Endothelial cell of umbilical vein (primary cell): ENCODE results near the gene DDX56. TPM values are rescaled to one million over a fixed set of nuclear protein-coding genes. Genes with fewer than 3 reads are reported as not detected.

Experiments
- BruUV-seq: library from RNA; stranded (reverse); fragments of 400-500 nt; replicated peaks from 2 replicates; lab custom pipeline; 2021; lab: Mats Ljungman, UMichigan
- CTCF ChIA-PET: fragments of 300-600, 350-600 bp; sonication (Branson Sonifier 250); formaldehyde crosslinking; loops from one replicate; lab custom pipeline; 2021; ENCODE audit warnings: antibody characterized with exemption, inconsistent platforms; lab: Charles Lee
- POLR2A ChIA-PET: fragments of 300-600, 350-600 bp; sonication (Branson Sonifier 250); formaldehyde crosslinking; loops from one replicate; lab custom pipeline; 2021; ENCODE audit warnings: antibody characterized with exemption, inconsistent platforms; lab: Charles Lee
- DNase-seq: peaks from one replicate; pipeline ENCODE4 v3.0.0-alpha.2; 2011; ENCODE audit warnings: low read depth, low spot score
- FAIRE-seq: peaks from 2 replicates; lab custom pipeline; 2011; peaks lifted over from hg19 to GRCh38; lab: Jason Lieb, UNC
- H2AFZ ChIP-seq: 2 replicates; pipeline ENCODE4 v1.6.0; 2012; ENCODE audit warnings: low read depth, low read length, control low read depth, inconsistent platforms
- H3K27ac ChIP-seq: 2 replicates; pipeline ENCODE4 v1.5.1; 2011; ENCODE audit warnings: low read depth, mild to moderate bottlenecking, control low read depth, low read length, moderate library complexity; ENCODE audit not compliant: insufficient read depth
- H3K27me3 ChIP-seq, 2 experiments: 2 replicates each; pipeline versions ENCODE4 v1.6.0 to v1.6.1; 2011; ENCODE audit warnings: low read length in 2 of 2, mixed read lengths in 1 of 2; ENCODE audit not compliant: control insufficient read depth in 2 of 2, insufficient read depth in 2 of 2
- H3K36me3 ChIP-seq, 2 experiments: 2 replicates in 1 of 2; 3 replicates in 1 of 2; pipeline ENCODE4 v1.5.1; 2011; ENCODE audit warnings: low read length in 2 of 2, mild to moderate bottlenecking in 1 of 2, moderate library complexity in 1 of 2; ENCODE audit not compliant: control insufficient read depth in 2 of 2, insufficient read depth in 2 of 2; ENCODE audit errors: extremely low read depth in 1 of 2
- H3K4me1 ChIP-seq: 3 replicates; pipeline ENCODE4 v1.5.1; 2011; ENCODE audit warnings: mild to moderate bottlenecking, low read length; ENCODE audit not compliant: control insufficient read depth, insufficient read depth; ENCODE audit errors: extremely low read depth
- H3K4me2 ChIP-seq: 2 replicates; pipeline ENCODE4 v1.6.1; 2011; ENCODE audit warnings: low read length, control low read depth, mixed read lengths; ENCODE audit not compliant: insufficient read depth
- H3K4me3 ChIP-seq, 3 experiments: fragments of 200-600 bp in 1 of 3; sonication (generic), shearing (Covaris generic) in 1 of 3; replicated peaks in 1 of 3; 2 replicates each; pipeline ENCODE4 v1.5.1; 2011 to 2016; ENCODE audit warnings: control low read depth in 3 of 3, low read length in 3 of 3, mild to moderate bottlenecking in 2 of 3, inconsistent platforms in 1 of 3, low read depth in 1 of 3, moderate library complexity in 1 of 3; ENCODE audit not compliant: insufficient read depth in 1 of 3
- H3K79me2 ChIP-seq: 2 replicates; pipeline ENCODE4 v1.6.0; 2012; ENCODE audit warnings: low read length, inconsistent platforms; ENCODE audit not compliant: control insufficient read depth, insufficient read depth
- H3K9ac ChIP-seq: replicated peaks from 2 replicates; pipeline ENCODE3; 2011; ENCODE audit warnings: low read length, control low read depth; ENCODE audit not compliant: insufficient read depth; ENCODE audit errors: extremely low read depth
- H3K9me1 ChIP-seq: replicated peaks from 3 replicates; pipeline ENCODE4 v1.6.0; 2011; ENCODE audit warnings: mild to moderate bottlenecking, low read length; ENCODE audit not compliant: control insufficient read depth, insufficient read depth; ENCODE audit errors: extremely low read depth
- H3K9me3 ChIP-seq: replicated peaks from 2 replicates; pipeline ENCODE4 v1.5.1; 2012; ENCODE audit warnings: low read length, inconsistent platforms; ENCODE audit not compliant: control insufficient read depth, insufficient read depth
- H4K20me1 ChIP-seq: replicated peaks from 2 replicates; pipeline ENCODE3; 2011; ENCODE audit warnings: mild to moderate bottlenecking, low read length; ENCODE audit not compliant: control insufficient read depth, insufficient read depth; ENCODE audit errors: extremely low read depth
- EZH2 ChIP-seq: IDR thresholded peaks from 2 replicates; pipeline ENCODE4 v1.6.1; 2012; ENCODE audit warnings: borderline replicate concordance, low read depth, mild to moderate bottlenecking, moderate library complexity, low read length, inconsistent platforms; ENCODE audit not compliant: severe bottlenecking
- FOS ChIP-seq: IDR thresholded peaks from 2 replicates; pipeline ENCODE4 v1.6.1; 2011; ENCODE audit warnings: mild to moderate bottlenecking, low read length, moderate library complexity, borderline replicate concordance; ENCODE audit not compliant: insufficient read depth
- GATA2 ChIP-seq: IDR thresholded peaks from 2 replicates; pipeline ENCODE4 v1.7.0; 2011; ENCODE audit warnings: low read depth, mild to moderate bottlenecking, moderate library complexity, mixed read lengths, low read length; ENCODE audit not compliant: insufficient read length, insufficient read depth
- JUN ChIP-seq: IDR thresholded peaks from 2 replicates; pipeline ENCODE4 v1.6.1; 2011; ENCODE audit warnings: borderline replicate concordance, low read depth; ENCODE audit not compliant: insufficient read length, insufficient read depth
- MAX ChIP-seq: IDR thresholded peaks from 2 replicates; pipeline ENCODE4 v1.6.1; 2011; ENCODE audit not compliant: insufficient read depth, insufficient read length
- MYC ChIP-seq: IDR thresholded peaks from one replicate; pipeline ENCODE4 v1.6.1; 2011; ENCODE audit warnings: mild to moderate bottlenecking, low read depth, low read length
- POLR2A ChIP-seq: IDR thresholded peaks from 2 replicates; pipeline ENCODE4 v1.6.1; 2012; ENCODE audit warnings: low read depth, mild to moderate bottlenecking, control low read depth, low read length
- POLR2AphosphoS5 ChIP-seq: IDR thresholded peaks from 2 replicates; pipeline ENCODE4 v1.6.1; 2012; ENCODE audit warnings: low read depth, mild to moderate bottlenecking, control low read depth, low read length, moderate library complexity; ENCODE audit not compliant: insufficient read depth
- dilution Hi-C: fragments of 300-500 bp; cut with MboI; formaldehyde crosslinking; loops from one replicate; pipeline ENCODE4 v1.15.0; 2019; ENCODE audit warnings: low sequenced_read_pairs; ENCODE audit not compliant: extremely low pct_ligation_motif_present
- intact Hi-C: fragments of 100-400 bp; cut with micrococcal nuclease; formaldehyde crosslinking; loops from one replicate; pipeline ENCODE4 v1.10.0; 2022
- polyA plus RNA-seq, 4 experiments: library from polyadenylated mRNA; depleted of rRNA in 3 of 4; stranded (reverse) in 3 of 4; unstranded in 1 of 4; fragments of >200 nt; gene quantifications; 2 replicates each; pipeline versions ENCODE4 v1.2.1 to v1.2.3, GENCODE V29; 2011 to 2012; ENCODE audit warnings: missing spikeins in 1 of 4
- total RNA-seq: library from RNA; stranded (reverse); gene quantifications from 2 replicates; pipeline ENCODE4 v1.2.3, GENCODE V29; 2021
- TF ChIP-seq, protein P1 (sequence below), 2 donors: IDR thresholded peaks; 1 replicate in 1 of 2; 2 replicates in 1 of 2; pipeline ENCODE4 v1.5.1; 2011; ENCODE audit warnings: low read length in 2 of 2, mild to moderate bottlenecking in 2 of 2, moderate library complexity in 2 of 2, control low read depth in 1 of 2, inconsistent platforms in 1 of 2, low read depth in 1 of 2; ENCODE audit not compliant: insufficient read depth in 1 of 2; ENCODE audit errors: extremely low read depth in 1 of 2

The DDX56 gene
- total and polyA plus RNA-seq, 2 donors (not counting 3 experiments of a cell fraction or from before 2014, with no cell fraction given), result 94.7 to 96.6 TPM

DNA sequence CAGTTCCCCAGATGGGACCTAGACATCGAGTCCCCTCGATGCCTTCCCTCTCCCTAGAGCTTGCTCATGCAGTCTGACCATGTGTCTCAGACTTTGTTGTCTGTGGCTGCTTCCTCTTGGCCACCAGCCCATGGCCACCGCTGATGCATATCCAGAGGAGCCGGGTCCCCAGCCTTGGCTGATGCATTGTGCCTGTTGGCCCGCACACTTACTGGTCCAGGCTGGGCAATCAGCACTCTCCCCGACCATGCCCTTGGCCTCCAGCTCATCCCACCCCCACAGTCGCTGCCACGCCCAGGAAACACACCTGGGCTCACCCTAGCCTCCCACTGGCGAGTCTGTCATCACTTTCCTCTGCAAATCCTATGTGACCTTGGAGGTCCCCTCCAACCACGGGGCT lies 42.7 kb downstream of the DDX56 start:
- no peaks in the 10 kb centered on the region for H3K4me1 ChIP-seq
- dilution Hi-C loops (no loop called here), intact Hi-C loops (no loop called here)
- no peaks in the 10 kb centered on the region for H3K27me3 ChIP-seq
- H3K79me2 ChIP-seq, result no peaks in the 10 kb centered on the region
- H2AFZ ChIP-seq, result no peak overlapping the region
- ChIA-PET POLR2A (no interaction called here), CTCF (no interaction called here)
- no peak for DNase-seq
- no TSS peak for BruUV-seq
- no peak for TF ChIP-seq POLR2AphosphoS5
- no peak for TF ChIP-seq EZH2
- TF ChIP-seq GATA2, result no peak
- TF ChIP-seq FOS, result no peak
- no peak for TF ChIP-seq POLR2A
- no peak for TF ChIP-seq MAX
- no peak for TF ChIP-seq JUN
- TF ChIP-seq, protein P1, sequence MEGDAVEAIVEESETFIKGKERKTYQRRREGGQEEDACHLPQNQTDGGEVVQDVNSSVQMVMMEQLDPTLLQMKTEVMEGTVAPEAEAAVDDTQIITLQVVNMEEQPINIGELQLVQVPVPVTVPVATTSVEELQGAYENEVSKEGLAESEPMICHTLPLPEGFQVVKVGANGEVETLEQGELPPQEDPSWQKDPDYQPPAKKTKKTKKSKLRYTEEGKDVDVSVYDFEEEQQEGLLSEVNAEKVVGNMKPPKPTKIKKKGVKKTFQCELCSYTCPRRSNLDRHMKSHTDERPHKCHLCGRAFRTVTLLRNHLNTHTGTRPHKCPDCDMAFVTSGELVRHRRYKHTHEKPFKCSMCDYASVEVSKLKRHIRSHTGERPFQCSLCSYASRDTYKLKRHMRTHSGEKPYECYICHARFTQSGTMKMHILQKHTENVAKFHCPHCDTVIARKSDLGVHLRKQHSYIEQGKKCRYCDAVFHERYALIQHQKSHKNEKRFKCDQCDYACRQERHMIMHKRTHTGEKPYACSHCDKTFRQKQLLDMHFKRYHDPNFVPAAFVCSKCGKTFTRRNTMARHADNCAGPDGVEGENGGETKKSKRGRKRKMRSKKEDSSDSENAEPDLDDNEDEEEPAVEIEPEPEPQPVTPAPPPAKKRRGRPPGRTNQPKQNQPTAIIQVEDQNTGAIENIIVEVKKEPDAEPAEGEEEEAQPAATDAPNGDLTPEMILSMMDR (IDR thresholded peaks at IDR 0.05; ENCODE audit: extremely low read depth in 1 of 2, insufficient read depth in 1 of 2, low read depth in 1 of 2, low read length in 2 of 2), result no peak
- TF ChIP-seq MYC, result no peak
- H3K4me3 ChIP-seq, result no peak overlapping the region
- H3K9me1 ChIP-seq, result no peaks in the 10 kb centered on the region
- no peaks in the 10 kb centered on the region for H3K36me3 ChIP-seq
- no peaks in the 10 kb centered on the region for H4K20me1 ChIP-seq
- H3K4me2 ChIP-seq, result no peak overlapping the region
- H3K27ac ChIP-seq, result no peak overlapping the region
- no peaks in the 10 kb centered on the region for H3K9me3 ChIP-seq
- H3K9ac ChIP-seq, result no peak overlapping the region
- no peak for FAIRE-seq
